ENCODE data around the gene NSUN2.

Gene NSUN2

DNA sequence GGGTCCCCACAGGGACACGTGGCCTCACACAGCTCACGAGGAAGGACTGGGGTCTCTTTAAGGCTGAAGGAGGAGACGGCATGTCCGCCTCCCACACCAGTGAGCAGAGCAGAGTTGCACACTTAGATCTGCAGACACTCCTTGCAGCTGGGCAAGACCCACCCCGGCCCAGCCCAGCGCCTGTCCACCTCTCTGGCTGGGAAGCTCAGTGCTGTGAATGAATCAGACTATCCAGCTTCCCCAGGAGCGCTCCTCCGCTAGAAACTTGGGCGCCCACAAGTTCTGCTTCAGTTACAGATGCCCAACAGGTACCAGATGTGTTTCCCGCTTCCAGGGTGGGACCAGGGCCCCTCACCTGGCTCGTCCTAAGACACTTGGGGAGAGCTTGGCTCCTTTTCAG, 78.9 kb downstream of the NSUN2 start:
- H3K4me3 ChIP-seq, result no peak overlapping the region
- H3K36me3 ChIP-seq, result no peaks in the 10 kb centered on the region
- TF ChIP-seq Cebpa-rat (IDR thresholded peaks at IDR 0.05), result no peak
- no peaks in the 10 kb centered on the region for H4K20me1 ChIP-seq
- H3K4me1 ChIP-seq, result no peaks in the 10 kb centered on the region
- no peak overlapping the region for H3K9ac ChIP-seq
- no peaks in the 10 kb centered on the region for H3K27me3 ChIP-seq
- no peak overlapping the region for H3K27ac ChIP-seq
- H3K4me2 ChIP-seq, result no peak overlapping the region
- H3K9me3 ChIP-seq, result peaks cover 24% of the 10 kb centered on the region

DNA sequence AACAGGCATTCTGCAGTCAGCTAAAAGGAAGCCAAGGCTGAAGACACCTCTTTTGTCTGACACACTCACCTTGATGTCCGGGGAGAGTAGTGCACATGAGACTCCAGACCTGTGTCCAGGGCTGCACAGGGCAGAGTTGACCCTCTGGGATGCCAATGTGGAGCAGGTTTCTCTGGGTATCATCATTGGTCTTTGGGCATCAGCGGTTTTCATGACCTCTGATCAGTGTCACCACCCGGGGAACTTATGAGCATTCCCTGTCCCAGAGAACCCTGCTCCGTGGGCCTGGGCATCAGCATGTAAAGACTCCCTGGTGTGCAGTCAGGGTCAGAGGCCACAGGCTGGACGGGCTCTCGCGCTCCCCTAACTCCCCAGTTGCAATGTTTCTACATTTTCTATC, 80.2 kb downstream of the NSUN2 start:
- Histone ChIP-seq H4K20me1 (no peaks in the 10 kb centered on the region), H3K27me3 (no peaks in the 10 kb centered on the region), H3K4me3 (no peak overlapping the region), H3K4me1 (no peaks in the 10 kb centered on the region), H3K4me2 (no peak overlapping the region), H3K9me3 (peaks cover 12% of the 10 kb centered on the region), H3K9ac (no peak overlapping the region), H3K36me3 (no peaks in the 10 kb centered on the region), H3K27ac (no peak overlapping the region)
- TF ChIP-seq Cebpa-rat (IDR thresholded peaks at IDR 0.05), result no peak

DNA sequence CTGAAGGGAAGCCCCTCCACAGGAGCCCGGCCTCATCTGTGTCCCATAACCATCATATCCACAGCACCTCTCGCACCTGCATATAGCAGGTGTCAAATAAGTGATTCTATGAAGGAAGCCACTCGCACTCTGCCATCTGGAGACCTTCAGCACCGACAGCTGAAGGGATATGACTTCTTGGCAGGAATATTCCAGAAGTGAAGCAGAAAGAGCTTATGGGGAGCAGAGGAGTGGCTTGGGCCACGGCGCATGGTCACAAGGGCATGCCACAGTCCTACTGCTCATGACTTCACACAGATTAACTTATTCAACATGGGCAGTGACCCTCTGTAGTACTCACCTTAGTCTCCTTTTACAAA, 80.9 kb downstream of the NSUN2 start:
- no peaks in the 10 kb centered on the region for H3K27me3 ChIP-seq
- H3K4me1 ChIP-seq, result no peaks in the 10 kb centered on the region
- TF ChIP-seq Cebpa-rat (IDR thresholded peaks at IDR 0.05), result no peak
- no peaks in the 10 kb centered on the region for H3K36me3 ChIP-seq
- H3K9ac ChIP-seq, result no peak overlapping the region
- no peak overlapping the region for H3K4me3 ChIP-seq
- no peak overlapping the region for H3K4me2 ChIP-seq
- 0 out of 2 replicates have a peak, but pooled peaks cover 5% of the 10 kb centered on the region for H3K9me3 ChIP-seq
- no peak overlapping the region for H3K27ac ChIP-seq
- H4K20me1 ChIP-seq, result no peaks in the 10 kb centered on the region

DNA sequence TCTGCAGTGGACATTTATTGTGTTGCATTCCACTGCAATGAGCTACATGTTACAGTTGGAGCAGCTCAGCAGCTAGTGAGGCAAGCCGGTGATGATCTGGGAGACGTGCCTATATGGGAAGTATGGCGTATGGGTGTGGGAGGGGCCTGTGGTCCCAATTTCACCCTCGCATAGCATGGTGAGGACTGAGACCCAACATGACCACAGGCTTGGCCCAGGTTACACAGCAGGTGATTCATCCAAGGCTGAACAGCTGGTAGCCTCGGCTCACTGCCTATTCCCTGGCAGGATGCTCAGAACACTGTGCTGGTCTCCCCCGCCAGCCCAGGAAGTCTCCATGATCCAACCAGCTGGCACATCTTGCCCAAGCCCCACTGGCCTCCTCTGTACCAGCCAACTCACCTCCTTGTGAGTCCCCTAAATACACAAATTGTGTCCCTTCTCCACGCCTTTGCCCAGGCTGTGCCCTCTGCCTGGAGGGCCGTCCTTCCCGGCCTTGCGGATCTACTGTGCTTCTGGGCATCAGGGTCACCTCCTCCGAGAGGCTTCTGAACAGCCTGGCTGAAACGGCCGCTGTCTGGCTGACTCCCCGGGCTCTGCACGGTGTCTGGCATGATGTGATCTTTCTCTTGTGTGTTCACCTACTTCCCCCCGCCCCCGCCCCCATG, 81.4 kb downstream of the NSUN2 start:
- TF ChIP-seq Cebpa-rat (IDR thresholded peaks at IDR 0.05), result no peak
- H3K27ac ChIP-seq, result no peak overlapping the region
- no peak overlapping the region for H3K4me3 ChIP-seq
- no peaks in the 10 kb centered on the region for H3K9me3 ChIP-seq
- H3K4me2 ChIP-seq, result no peak overlapping the region
- no peaks in the 10 kb centered on the region for H3K36me3 ChIP-seq
- H3K27me3 ChIP-seq, result no peaks in the 10 kb centered on the region
- no peaks in the 10 kb centered on the region for H4K20me1 ChIP-seq
- H3K9ac ChIP-seq, result no peak overlapping the region
- no peaks in the 10 kb centered on the region for H3K4me1 ChIP-seq

DNA sequence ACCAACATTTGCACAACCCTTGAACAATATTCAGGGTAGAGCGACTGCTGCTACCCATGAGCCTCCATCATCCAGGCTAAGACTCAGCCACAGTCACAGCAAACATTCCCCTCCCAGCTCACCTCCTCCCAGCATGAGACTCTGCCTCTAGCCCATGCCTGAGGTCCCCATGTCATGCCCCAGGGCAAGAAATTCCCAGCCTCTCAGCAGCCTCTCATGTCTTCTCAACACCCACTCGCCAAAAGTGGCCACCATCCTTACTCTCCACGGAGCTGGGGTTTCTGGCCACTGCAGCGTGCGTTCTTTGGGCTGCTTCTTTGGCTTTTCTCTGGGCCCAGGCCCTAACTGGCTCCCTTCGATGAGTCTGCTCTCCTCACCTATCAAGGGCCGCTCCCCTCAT, 82.2 kb downstream of the NSUN2 start:
- no peak overlapping the region for H3K9ac ChIP-seq
- TF ChIP-seq Cebpa-rat (IDR thresholded peaks at IDR 0.05), result no peak
- H3K9me3 ChIP-seq, result no peaks in the 10 kb centered on the region
- no peak overlapping the region for H3K4me2 ChIP-seq
- H3K27me3 ChIP-seq, result no peaks in the 10 kb centered on the region
- H3K4me3 ChIP-seq, result no peak overlapping the region
- no peaks in the 10 kb centered on the region for H4K20me1 ChIP-seq
- H3K4me1 ChIP-seq, result no peaks in the 10 kb centered on the region
- H3K36me3 ChIP-seq, result no peaks in the 10 kb centered on the region
- no peak overlapping the region for H3K27ac ChIP-seq

All from BLaER1 (cell line).